NCI-H187 treated with DMSO at 0.1 percent for 48 hours (cell line): Measurements from ENCODE around the gene PLA2G4D.

ENCODE experiments used
- DNase-seq: peaks from one replicate; lab custom pipeline; 2025; lab: John Stamatoyannopoulos, UW

Gene PLA2G4D

GRCh38 chr15:42050484-42051255 is 43.7 kb downstream of the PLA2G4D start:
- DNase-seq: no peak

- DNase-seq: no peak
Observed at GRCh38 chr15:42048821-42049200, 45.6 kb downstream of the PLA2G4D start.

- no peak for DNase-seq
Observed at GRCh38 chr15:42048080-42048820, 46.1 kb downstream of the PLA2G4D start.

- no peak for DNase-seq
Observed at GRCh38 chr15:42046597-42046996, 47.8 kb downstream of the PLA2G4D start.

- DNase-seq: no peak
Observed at GRCh38 chr15:42045211-42045615, 49.1 kb downstream of the PLA2G4D start.

- no peak for DNase-seq
Observed at GRCh38 chr15:42042602-42043400, 51.6 kb downstream of the PLA2G4D start.

GRCh38 chr15:42038401-42038800 is 56.0 kb downstream of the PLA2G4D start:
- no peak for DNase-seq

GRCh38 chr15:42037656-42038055 is 56.7 kb downstream of the PLA2G4D start:
- no peak for DNase-seq

GRCh38 chr15:42036966-42037365 is 57.4 kb downstream of the PLA2G4D start:
- DNase-seq: no peak

GRCh38 chr15:42036112-42036905 is 58.1 kb downstream of the PLA2G4D start:
- DNase-seq: no peak

- DNase-seq: no peak
Observed at GRCh38 chr15:42035435-42035761, 59.0 kb downstream of the PLA2G4D start.

- DNase-seq: no peak
Observed at GRCh38 chr15:42034628-42035434, 59.5 kb downstream of the PLA2G4D start.

GRCh38 chr15:42033214-42033873 is 61.0 kb downstream of the PLA2G4D start:
- no peak for DNase-seq

GRCh38 chr15:42032376-42033213 is 61.8 kb downstream of the PLA2G4D start:
- no peak for DNase-seq

GRCh38 chr15:42031198-42031915 is 63.0 kb downstream of the PLA2G4D start:
- DNase-seq: no peak

GRCh38 chr15:42027521-42027920 is 66.8 kb downstream of the PLA2G4D start:
- no peak for DNase-seq

GRCh38 chr15:42024303-42024702 is 70.1 kb downstream of the PLA2G4D start:
- no peak for DNase-seq

GRCh38 chr15:42021593-42021992 is 72.8 kb downstream of the PLA2G4D start:
- no peak for DNase-seq

GRCh38 chr15:42020713-42021273 is 73.6 kb downstream of the PLA2G4D start, which contains the start of gene PLA2G4E:
Gene PLA2G4E (minus strand): TSS chr15:42021042. CDS start chr15:42021030, 12 bp downstream.
- DNase-seq: no peak
